ENCODE results near the gene TCERG1L. TPM values are rescaled to one million over a fixed set of nuclear protein-coding genes. Genes with fewer than 3 reads are reported as not detected.

TCERG1L gene
- total RNA-seq, 4 donors from 2014 or later = not detected

- TF ChIP-seq, protein P1, sequence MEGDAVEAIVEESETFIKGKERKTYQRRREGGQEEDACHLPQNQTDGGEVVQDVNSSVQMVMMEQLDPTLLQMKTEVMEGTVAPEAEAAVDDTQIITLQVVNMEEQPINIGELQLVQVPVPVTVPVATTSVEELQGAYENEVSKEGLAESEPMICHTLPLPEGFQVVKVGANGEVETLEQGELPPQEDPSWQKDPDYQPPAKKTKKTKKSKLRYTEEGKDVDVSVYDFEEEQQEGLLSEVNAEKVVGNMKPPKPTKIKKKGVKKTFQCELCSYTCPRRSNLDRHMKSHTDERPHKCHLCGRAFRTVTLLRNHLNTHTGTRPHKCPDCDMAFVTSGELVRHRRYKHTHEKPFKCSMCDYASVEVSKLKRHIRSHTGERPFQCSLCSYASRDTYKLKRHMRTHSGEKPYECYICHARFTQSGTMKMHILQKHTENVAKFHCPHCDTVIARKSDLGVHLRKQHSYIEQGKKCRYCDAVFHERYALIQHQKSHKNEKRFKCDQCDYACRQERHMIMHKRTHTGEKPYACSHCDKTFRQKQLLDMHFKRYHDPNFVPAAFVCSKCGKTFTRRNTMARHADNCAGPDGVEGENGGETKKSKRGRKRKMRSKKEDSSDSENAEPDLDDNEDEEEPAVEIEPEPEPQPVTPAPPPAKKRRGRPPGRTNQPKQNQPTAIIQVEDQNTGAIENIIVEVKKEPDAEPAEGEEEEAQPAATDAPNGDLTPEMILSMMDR (IDR thresholded peaks at IDR 0.05) = no peak
- TF ChIP-seq POLR2A (IDR thresholded peaks at IDR 0.05) = no peak
- Histone ChIP-seq H3K27ac (no peak overlapping the region), H3K27me3 (no peaks in the 10 kb centered on the region), H3K9me3 (peaks cover 0 to 3% (median 0%) of the 10 kb centered on the region in 4 donors), H3K36me3 (no peaks in the 10 kb centered on the region), H3K4me1 (no peaks in the 10 kb centered on the region), H3K4me3 (no peak overlapping the region)
- no peak for DNase-seq
These were observed 164.1 kb downstream of the TCERG1L start for GRCh38 chr10:131147301-131147975.

DNA sequence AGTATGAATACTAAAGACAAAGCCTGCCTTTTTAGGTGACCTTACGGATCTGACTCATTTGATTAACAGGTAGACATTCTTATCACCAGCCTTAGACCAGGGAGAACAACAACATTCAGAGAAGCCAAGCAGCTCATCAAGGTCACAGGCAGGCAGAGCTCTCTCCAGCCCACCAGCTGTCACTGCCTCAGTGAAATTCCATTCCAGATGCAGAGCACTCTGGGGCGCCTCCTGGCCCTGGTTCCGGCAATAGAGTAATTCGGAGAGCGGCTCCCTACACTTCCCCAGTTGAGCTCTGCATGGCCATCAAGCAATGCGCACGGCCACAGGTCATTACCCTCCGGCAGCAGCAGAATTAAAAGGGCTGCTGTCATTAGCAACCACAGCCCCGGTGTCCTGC lies 164.7 kb downstream of the TCERG1L start:
- DNase-seq = no peak
- TF ChIP-seq POLR2A (IDR thresholded peaks at IDR 0.05) = no peak
- TF ChIP-seq, protein P1 (IDR thresholded peaks at IDR 0.05) = no peak
- H3K27ac ChIP-seq = no peak overlapping the region

DNA sequence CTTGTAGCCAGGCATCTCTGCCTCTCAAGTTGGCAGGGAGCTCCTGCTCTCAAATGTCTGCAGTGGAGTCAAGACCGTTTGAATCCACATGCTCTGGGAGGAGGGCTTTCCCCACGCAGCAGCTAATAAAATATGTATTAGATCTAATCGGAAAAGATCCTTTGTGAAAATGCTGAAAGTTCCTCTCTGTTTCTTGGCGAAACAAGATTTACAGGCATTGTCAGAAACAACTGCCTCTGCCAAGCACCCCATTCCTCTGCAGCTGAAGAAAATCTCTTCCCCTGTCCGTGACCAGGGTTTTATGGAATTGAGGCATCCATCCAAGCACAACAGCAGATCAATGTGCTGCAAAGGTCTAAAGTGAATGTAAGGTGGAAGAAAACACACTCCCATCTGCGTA lies 165.8 kb downstream of the TCERG1L start:
- Histone ChIP-seq H3K4me1 (no peaks in the 10 kb centered on the region), H3K4me3 (no peak overlapping the region), H3K27ac (no peak overlapping the region), H3K9me3 (peaks cover 0 to 3% (median 0%) of the 10 kb centered on the region in 4 donors), H3K27me3 (no peaks in the 10 kb centered on the region), H3K36me3 (no peaks in the 10 kb centered on the region)
- TF ChIP-seq POLR2A (IDR thresholded peaks at IDR 0.05) = no peak
- TF ChIP-seq, protein P1 (IDR thresholded peaks at IDR 0.05) = no peak
- no peak for DNase-seq

More for the DNA sequence above, 164.7 kb downstream of the TCERG1L start:
- Histone ChIP-seq H3K36me3 (no peaks in the 10 kb centered on the region), H3K4me1 (no peaks in the 10 kb centered on the region), H3K9me3 (peaks cover 0 to 3% (median 0%) of the 10 kb centered on the region in 4 donors), H3K27me3 (no peaks in the 10 kb centered on the region), H3K4me3 (no peak overlapping the region)

- no peaks in the 10 kb centered on the region for H3K27me3 ChIP-seq
- no peak for TF ChIP-seq POLR2A (IDR thresholded peaks at IDR 0.05)
- TF ChIP-seq, protein P1 (IDR thresholded peaks at IDR 0.05) = no peak
- no peak for DNase-seq
These were observed 166.7 kb downstream of the TCERG1L start for GRCh38 chr10:131144711-131145375.

DNA sequence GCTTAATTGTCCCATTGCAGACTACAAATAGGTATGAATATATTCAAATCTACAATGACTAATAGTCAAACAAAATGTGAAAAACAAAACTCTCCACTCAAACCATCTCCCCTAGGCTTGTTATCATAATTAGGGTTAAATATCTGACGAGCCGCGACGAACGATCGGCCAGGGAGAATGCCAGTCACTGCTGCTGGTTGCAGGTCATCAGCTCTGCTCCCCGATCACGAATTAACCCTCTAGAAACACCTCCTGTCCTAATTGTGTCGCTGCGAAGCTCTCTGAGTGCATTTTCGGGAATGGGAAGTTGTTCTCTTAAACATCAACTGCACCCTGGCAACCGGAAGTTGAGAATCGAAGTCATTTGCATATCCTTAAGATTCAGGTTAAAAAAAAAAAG lies 167.3 kb downstream of the TCERG1L start:
- H3K36me3 ChIP-seq = no peaks in the 10 kb centered on the region
- TF ChIP-seq POLR2A (IDR thresholded peaks at IDR 0.05) = no peak
- TF ChIP-seq, protein P1 (IDR thresholded peaks at IDR 0.05) = no peak
- no peaks in the 10 kb centered on the region for H3K4me1 ChIP-seq
- no peaks in the 10 kb centered on the region for H3K27me3 ChIP-seq
- no peak overlapping the region for H3K4me3 ChIP-seq
- no peak for DNase-seq
- H3K9me3 ChIP-seq = peaks cover 0 to 3% (median 0%) of the 10 kb centered on the region in 4 donors
- H3K27ac ChIP-seq = no peak overlapping the region

More at GRCh38 chr10:131144711-131145375, 166.7 kb downstream of the TCERG1L start:
- Histone ChIP-seq H3K27ac (no peak overlapping the region), H3K4me1 (no peaks in the 10 kb centered on the region), H3K36me3 (no peaks in the 10 kb centered on the region), H3K9me3 (peaks cover 0 to 3% (median 0%) of the 10 kb centered on the region in 4 donors), H3K4me3 (no peak overlapping the region)

Measured in Peyer's patch (tissue), 4 donors.